HUES48 (cell line): Measurements from ENCODE around the gene FAM177A1.

ENCODE experiments used
- H3K27ac ChIP-seq: one replicate; pipeline ENCODE4 v1.7.0; 2013; ENCODE audit warnings: low read depth, low read length, inconsistent platforms
- H3K27me3 ChIP-seq: 2 replicates; pipeline ENCODE4 v1.6.1; 2013; ENCODE audit warnings: mild to moderate bottlenecking, low read length; ENCODE audit not compliant: control insufficient read depth, insufficient read depth
- H3K36me3 ChIP-seq: 2 replicates; pipeline ENCODE4 v1.6.1; 2013; ENCODE audit warnings: low read length; ENCODE audit not compliant: control insufficient read depth, insufficient read depth
- H3K4me1 ChIP-seq: 2 replicates; pipeline ENCODE4 v1.6.1; 2013; ENCODE audit warnings: mild to moderate bottlenecking, low read length; ENCODE audit not compliant: control insufficient read depth, insufficient read depth
- H3K4me3 ChIP-seq: 2 replicates; pipeline ENCODE4 v1.5.1; 2013; ENCODE audit warnings: mild to moderate bottlenecking, low read depth, low read length
- H3K9ac ChIP-seq: 2 replicates; pipeline ENCODE4 v1.6.1; 2013; ENCODE audit warnings: mild to moderate bottlenecking, low read depth, low read length, moderate library complexity
- H3K9me3 ChIP-seq: 2 replicates; pipeline ENCODE4 v1.6.1; 2013; ENCODE audit warnings: low read length; ENCODE audit not compliant: control insufficient read depth, insufficient read depth

FAM177A1 gene

DNA sequence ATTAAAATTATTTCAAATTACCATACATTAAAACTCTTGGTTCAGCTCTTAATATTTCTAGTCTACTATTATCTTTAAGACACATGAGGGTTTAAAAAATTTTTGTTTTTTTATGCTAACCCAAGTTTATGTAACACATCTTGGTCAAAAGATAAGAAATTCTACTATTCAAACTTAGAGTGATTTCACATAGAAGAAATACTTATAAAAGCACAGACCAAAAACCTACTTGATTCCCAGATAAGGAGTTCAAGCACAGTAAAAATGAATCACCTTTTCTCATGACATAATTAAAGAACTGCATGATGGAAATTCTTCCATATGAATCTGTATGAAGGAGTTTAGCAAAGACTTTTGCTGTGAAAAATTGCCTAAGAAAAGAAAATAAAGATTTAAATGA is 61.8 kb downstream of the FAM177A1 start:
- Histone ChIP-seq H3K27ac (no peak overlapping the region), H3K27me3 (no peaks in the 10 kb centered on the region), H3K9ac (no peak overlapping the region), H3K36me3 (peaks cover 69% of the 10 kb centered on the region), H3K4me3 (no peak overlapping the region), H3K9me3 (0 out of 2 replicates have a peak, but pooled peaks cover 6% of the 10 kb centered on the region), H3K4me1 (0 out of 2 replicates have a peak, but pooled peaks cover 3% of the 10 kb centered on the region)

DNA sequence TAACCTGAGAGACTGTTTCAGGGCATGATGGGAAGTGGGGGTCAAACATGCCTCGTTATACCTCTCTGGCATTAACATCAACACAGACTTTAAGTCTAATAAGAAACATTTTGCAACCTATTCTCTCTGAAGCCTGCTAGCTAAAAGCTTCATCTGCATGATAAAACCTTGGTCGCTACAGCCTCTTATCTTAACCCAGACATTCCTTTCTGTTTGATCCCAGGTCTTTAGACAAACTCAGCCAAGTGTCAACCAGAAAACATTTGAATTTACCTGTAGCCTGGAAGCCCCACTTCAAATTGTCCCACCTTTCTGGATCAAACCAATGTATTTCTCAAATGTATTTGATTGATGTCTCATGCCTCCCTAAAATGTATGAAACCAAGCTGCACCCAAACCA is 66.6 kb downstream of the FAM177A1 start:
- Histone ChIP-seq H3K36me3 (peaks cover 63% of the 10 kb centered on the region), H3K9me3 (0 out of 2 replicates have a peak, but pooled peaks cover 6% of the 10 kb centered on the region), H3K4me3 (no peak overlapping the region), H3K4me1 (peaks cover 10% of the 10 kb centered on the region), H3K27ac (peak overlapping the region; percentile 38), H3K27me3 (no peaks in the 10 kb centered on the region), H3K9ac (no peak overlapping the region)

DNA sequence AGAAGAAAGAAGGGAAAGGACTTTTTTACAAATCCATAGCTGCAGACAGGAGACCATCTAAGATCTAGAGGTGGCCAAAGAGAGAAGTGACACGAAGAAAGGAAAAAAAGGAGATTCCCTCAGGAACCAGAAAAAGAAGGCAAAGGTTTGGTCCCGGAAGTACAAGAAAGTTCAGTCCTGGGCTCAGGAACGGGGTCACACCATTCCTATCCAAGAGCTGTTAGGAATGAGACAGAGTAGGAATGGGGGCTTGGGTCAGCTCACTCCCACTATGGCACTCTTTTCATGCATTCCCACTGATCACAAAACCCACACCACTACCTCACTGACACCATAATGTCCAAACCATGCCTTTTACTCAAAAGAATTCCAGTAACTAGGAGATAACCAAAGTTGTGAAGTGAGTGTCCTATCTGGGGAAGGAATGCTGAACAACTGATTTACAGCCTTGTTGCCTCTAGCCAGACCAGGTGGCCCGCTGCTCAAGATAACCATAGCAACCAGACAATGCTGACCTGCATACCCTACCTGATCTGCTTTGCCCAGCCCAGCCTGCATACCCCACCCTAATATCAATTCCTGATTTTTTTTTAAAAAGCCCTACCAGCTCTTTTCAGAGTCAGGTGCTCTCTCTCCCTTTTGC is 67.4 kb downstream of the FAM177A1 start:
- Histone ChIP-seq H3K4me1 (peaks cover 10% of the 10 kb centered on the region), H3K36me3 (peaks cover 59% of the 10 kb centered on the region), H3K9me3 (0 out of 2 replicates have a peak, but pooled peaks cover 6% of the 10 kb centered on the region), H3K27me3 (no peaks in the 10 kb centered on the region), H3K27ac (peak overlapping the region; percentile 38), H3K9ac (no peak overlapping the region), H3K4me3 (no peak overlapping the region)

DNA sequence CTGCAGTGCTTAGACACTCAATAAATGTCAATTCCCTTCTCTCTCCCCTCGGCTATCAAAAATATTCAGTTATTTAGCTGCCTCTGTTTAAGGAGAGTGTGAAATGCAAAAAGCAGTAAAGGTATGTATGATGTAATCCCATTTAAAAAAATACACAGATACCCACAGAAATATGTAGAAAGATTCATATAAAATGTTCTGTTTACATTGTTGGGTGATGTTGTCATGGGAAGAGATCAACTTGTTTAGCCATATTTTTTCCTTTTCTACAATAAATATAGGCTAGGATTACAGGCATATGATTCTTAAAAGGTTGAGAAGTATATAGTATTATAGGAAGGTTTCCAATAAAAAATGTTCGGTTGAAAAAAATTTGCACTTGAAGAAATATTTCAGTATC is 68.0 kb downstream of the FAM177A1 start:
- no peaks in the 10 kb centered on the region for H3K27me3 ChIP-seq
- H3K4me1 ChIP-seq, result peaks cover 10% of the 10 kb centered on the region
- H3K27ac ChIP-seq, result no peak overlapping the region
- no peak overlapping the region for H3K9ac ChIP-seq
- H3K9me3 ChIP-seq, result 0 out of 2 replicates have a peak, but pooled peaks cover 6% of the 10 kb centered on the region
- H3K36me3 ChIP-seq, result peaks cover 53% of the 10 kb centered on the region
- no peak overlapping the region for H3K4me3 ChIP-seq

DNA sequence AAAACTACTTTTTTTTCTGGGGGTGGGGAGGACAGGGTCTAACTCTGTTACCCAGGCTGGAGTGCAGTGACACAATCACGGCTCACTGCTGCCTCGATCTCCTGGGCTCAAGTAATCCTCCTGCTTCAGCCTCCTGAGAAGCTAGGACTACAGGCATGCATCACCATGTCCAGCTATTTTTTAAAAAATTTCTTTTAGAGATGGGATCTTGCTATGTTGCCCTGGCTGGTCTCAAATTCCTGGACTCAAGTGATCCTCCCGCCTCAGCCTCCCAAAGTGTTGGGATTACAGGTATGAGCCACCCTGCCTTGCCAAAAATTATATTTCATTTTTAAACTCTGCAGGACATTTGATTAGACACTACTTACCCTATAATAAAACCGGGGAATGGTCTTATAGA is 70.2 kb downstream of the FAM177A1 start:
- Histone ChIP-seq H3K27ac (no peak overlapping the region), H3K27me3 (no peaks in the 10 kb centered on the region), H3K9me3 (0 out of 2 replicates have a peak, but pooled peaks cover 6% of the 10 kb centered on the region), H3K4me3 (no peak overlapping the region), H3K4me1 (peaks cover 10% of the 10 kb centered on the region), H3K9ac (no peak overlapping the region), H3K36me3 (peaks cover 37% of the 10 kb centered on the region)

DNA sequence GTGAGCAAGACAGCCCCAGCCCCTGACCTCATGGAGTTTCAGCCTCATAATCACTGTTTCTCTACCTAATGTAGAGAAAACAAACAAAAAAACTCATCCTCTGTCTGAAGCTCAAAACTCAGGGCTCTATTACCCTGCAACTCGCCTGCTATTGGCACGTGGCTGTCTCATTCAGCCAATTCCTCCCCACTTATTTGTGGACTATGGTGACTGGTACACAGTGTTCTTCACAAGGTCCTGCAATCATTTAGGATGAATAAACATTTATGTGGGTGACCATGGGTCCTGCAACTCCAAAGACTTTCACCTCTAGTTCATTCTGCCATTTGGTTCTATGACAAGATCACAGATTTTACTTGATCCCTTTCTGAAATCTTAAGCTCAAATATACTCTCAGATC is 71.0 kb downstream of the FAM177A1 start:
- Histone ChIP-seq H3K27ac (no peak overlapping the region), H3K27me3 (no peaks in the 10 kb centered on the region), H3K4me3 (no peak overlapping the region), H3K9me3 (no peaks in the 10 kb centered on the region), H3K9ac (no peak overlapping the region), H3K36me3 (peaks cover 29% of the 10 kb centered on the region), H3K4me1 (peaks cover 10% of the 10 kb centered on the region)

DNA sequence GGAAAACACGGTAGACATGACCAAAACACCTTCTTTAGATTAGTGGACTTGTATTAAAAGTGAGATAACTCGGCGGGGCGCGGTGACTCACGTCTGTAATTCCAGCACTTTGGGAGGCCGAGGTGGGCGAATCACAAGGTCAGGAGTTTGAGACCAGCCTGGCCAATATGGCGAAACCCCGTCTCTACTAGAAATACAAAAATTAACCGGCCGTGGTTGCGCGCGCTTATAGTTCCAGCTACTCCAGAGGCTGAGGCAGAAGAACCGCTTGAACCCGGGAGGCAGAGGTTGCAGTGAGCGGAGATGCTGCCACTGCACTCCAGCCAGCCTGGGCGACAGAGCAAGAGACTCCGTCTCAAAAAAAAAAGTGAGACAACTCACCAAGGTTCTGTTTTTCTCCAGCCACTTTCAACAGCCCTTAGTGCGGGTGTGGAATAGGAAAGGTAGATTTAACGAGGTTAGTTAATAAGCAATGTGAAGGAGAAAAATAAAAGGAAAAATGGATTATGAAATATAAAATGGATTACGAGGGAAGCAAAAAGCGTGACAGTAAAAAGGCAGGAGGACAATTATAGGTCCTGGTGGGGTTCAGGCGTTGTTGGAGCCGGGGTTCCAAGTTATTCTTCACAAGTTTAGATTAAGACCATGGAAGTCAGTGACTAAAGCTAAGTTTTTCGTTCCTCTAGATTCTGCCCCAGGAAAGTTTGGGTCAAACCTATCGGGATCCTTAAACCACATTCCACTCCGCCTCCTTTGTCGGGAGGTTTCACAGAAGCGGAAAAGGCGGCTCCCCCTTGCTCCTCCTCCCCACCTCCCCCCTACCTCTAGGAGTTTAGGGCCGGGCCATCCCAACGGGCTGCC is 75.2 kb downstream of the FAM177A1 start:
- peaks cover 11% of the 10 kb centered on the region for H3K36me3 ChIP-seq
- H3K4me3 ChIP-seq, result peak overlapping the region; percentile 89
- peaks cover 8% of the 10 kb centered on the region; the same call in 1 of the 2 replicates for H3K4me1 ChIP-seq

DNA sequence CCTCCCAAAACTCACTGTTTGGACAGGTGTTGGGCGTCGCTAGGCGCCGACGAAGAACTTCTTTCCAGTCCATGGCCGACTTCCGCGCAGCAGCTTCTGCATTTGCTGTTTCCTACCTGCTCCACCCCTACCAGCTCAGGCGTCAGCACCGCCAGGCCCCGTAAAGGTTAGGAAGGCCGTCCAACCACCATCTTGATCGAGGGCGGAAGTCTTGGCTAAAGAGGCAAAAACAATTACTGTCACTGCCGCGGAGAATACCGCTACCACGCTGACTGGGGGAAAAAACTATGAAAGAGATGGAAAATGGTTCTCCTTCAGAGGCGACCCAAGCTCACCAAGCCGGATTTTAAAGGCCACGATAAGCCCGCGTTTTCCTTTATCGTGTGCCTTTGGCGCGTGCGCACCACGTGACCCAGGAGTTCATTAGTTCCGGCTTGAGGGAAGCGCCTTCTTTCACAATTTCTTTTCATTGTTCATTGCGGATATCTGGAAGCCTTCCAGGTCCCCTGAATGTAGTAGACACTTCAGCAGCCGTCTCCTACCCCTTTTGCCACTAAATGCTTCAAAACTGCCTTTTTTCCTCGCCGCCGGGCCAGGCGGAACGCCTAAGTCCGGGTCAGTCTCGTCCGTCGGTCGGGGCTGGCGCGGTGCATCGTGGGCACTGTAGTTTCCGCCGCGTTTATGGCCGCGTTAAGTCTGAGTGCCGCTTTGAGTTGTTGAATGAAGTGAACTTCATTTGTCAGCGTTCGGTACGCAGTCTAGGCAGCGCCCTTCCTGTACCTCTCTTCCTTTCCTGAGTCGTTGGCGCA is 76.0 kb downstream of the FAM177A1 start, which contains the start of the genes PPP2R3C and PRORP:
Gene PPP2R3C, minus strand, starts transcription at position 104 of the 809 bp plus-strand sequence. Its CDS starts 31 bp downstream, at position 73.
Gene PRORP, plus strand, starts transcription at position 666 of the 809 bp plus-strand sequence. CDS start 694 bp downstream, outside the sequence.
- H3K27ac ChIP-seq, result peak within 1 kb of the TSS; percentile 100
- no peaks in the 10 kb centered on the region for H3K27me3 ChIP-seq
- peak within 1 kb of the TSS; percentile 89 for H3K4me3 ChIP-seq
- H3K9me3 ChIP-seq, result no peaks in the 10 kb centered on the region
- peaks cover 8% of the 10 kb centered on the region; the same call in 1 of the 2 replicates for H3K4me1 ChIP-seq
- H3K9ac ChIP-seq, result peak within 1 kb of the TSS; percentile 99
- peaks cover 10% of the 10 kb centered on the region for H3K36me3 ChIP-seq

More for the DNA sequence above, 75.2 kb downstream of the FAM177A1 start:
- peak overlapping the region; percentile 100 for H3K27ac ChIP-seq
- peak overlapping the region; percentile 99 for H3K9ac ChIP-seq
- H3K9me3 ChIP-seq, result no peaks in the 10 kb centered on the region
- H3K27me3 ChIP-seq, result no peaks in the 10 kb centered on the region

DNA sequence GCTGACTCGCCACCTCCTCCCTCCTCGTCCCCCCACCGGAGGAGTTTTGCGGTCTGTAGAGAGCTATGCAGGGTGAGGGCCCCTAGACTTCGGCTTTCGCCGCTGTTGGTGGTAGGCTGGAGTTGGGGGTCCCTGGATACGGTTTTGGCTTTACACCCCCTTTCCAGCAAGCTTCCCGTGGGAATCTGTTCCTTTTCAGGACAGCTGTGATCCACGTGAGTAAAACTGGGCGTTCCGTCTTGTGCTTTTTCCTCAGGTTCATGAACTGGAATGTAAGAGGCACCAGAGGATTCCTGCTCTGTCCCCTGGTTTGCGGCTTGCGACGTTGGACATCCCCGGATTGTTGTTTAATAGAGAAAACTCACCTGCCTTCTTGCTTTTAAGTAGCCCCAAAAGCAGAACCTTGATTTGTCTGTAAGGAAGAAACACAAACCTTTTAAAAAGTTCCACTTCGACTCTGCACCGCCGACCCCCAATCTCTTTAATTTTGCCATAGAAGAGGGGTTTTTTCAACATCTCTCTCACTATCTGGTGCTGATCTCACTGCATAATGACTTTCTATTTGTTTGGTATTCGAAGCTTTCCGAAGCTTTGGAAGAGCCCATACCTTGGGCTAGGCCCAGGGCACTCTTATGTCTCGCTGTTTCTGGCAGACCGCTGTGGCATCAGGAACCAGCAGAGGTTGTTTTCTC is 76.8 kb downstream of the FAM177A1 start:
- Histone ChIP-seq H3K36me3 (peaks cover 12% of the 10 kb centered on the region), H3K27ac (peak overlapping the region; percentile 100), H3K9me3 (no peaks in the 10 kb centered on the region), H3K4me1 (peaks cover 8% of the 10 kb centered on the region; the same call in 1 of the 2 replicates), H3K4me3 (peak overlapping the region; percentile 89), H3K9ac (peak overlapping the region; percentile 99), H3K27me3 (no peaks in the 10 kb centered on the region)

DNA sequence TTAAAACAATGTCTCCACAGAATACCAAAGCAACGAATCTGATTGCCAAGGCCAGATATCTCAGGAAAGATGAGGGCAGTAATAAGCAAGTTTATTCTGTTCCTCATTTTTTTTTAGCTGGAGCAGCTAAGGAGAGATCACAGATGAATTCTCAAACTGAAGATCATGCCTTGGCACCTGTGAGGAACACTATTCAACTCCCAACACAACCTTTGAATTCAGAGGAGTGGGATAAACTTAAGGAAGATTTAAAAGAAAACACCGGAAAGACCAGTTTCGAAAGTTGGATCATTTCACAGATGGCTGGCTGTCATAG is 77.3 kb downstream of the FAM177A1 start:
- Histone ChIP-seq H3K4me1 (peaks cover 8% of the 10 kb centered on the region; the same call in 1 of the 2 replicates), H3K9ac (peak overlapping the region; percentile 99; the same call in 1 of the 2 replicates), H3K27ac (peak overlapping the region; percentile 100), H3K9me3 (no peaks in the 10 kb centered on the region), H3K4me3 (peak overlapping the region; percentile 89), H3K36me3 (peaks cover 11% of the 10 kb centered on the region), H3K27me3 (no peaks in the 10 kb centered on the region)
